Measurements from ENCODE around the gene ZNF383. TPM values are rescaled to one million over a fixed set of nuclear protein-coding genes. Genes with fewer than 3 reads are reported as not detected.
"Not testable (repeated sequence)": the region's sequence is repeated elsewhere in the genome, so short reads cannot be mapped to it uniquely, and the experiment has no call there.

Gene ZNF383
- total RNA-seq (2014; rRNA removed; shearing (Covaris generic)): 2.7 and 3.6 TPM in 2 replicates
- 1.9 and 2.4 TPM in 2 replicates for polyA plus RNA-seq (2015; cell fraction: cytosol; rRNA removed)
- polyA plus RNA-seq (2015; cell fraction: nucleus; rRNA removed): 3.9 and 4.4 TPM in 2 replicates

GRCh38 chr19:37217775-37218591 is at the start of gene ZNF383:
TSS of gene ZNF383 (plus strand) at chr19:37218214. CDS start at chr19:37230454, 12,240 bp downstream.
- peak; percentile 88 for DNase-seq (ENCODE audit: low read depth)

- DNase-seq (ENCODE audit: low read depth): peak; percentile 94
Measured at GRCh38 chr19:37172368-37173366, 45.3 kb upstream of the ZNF383 start, which contains the start of gene ZNF585A. TSS of gene ZNF585A (minus strand) at chr19:37172695. CDS start at chr19:37169910, 2,785 bp downstream.

- not testable (repeated sequence) for DNase-seq (ENCODE audit: low read depth)
Measured at GRCh38 chr19:37186071-37186470, 31.9 kb upstream of the ZNF383 start.

- DNase-seq (ENCODE audit: low read depth): not testable (repeated sequence)
Measured at GRCh38 chr19:37195248-37195647, 22.8 kb upstream of the ZNF383 start.

- not testable (repeated sequence) for DNase-seq (ENCODE audit: low read depth)
Measured at GRCh38 chr19:37197115-37197514, 20.9 kb upstream of the ZNF383 start.

GRCh38 chr19:37197768-37198167 is 20.2 kb upstream of the ZNF383 start:
- DNase-seq (ENCODE audit: low read depth): no peak

GRCh38 chr19:37217480-37217774 is 587 bp upstream of the ZNF383 start:
- no peak for DNase-seq (ENCODE audit: low read depth)

GRCh38 chr19:37218592-37218935 is 550 bp downstream of the ZNF383 start:
- no peak for DNase-seq (ENCODE audit: low read depth)

- no peak for DNase-seq (ENCODE audit: low read depth)
Measured at GRCh38 chr19:37220383-37220782, 2.4 kb downstream of the ZNF383 start.

- DNase-seq (ENCODE audit: low read depth): no peak
Measured at GRCh38 chr19:37221136-37221535, 3.1 kb downstream of the ZNF383 start.

- DNase-seq (ENCODE audit: low read depth): no peak
Measured at GRCh38 chr19:37226248-37226647, 8.2 kb downstream of the ZNF383 start.

- DNase-seq (ENCODE audit: low read depth): no peak
Measured at GRCh38 chr19:37227996-37228395, 10.0 kb downstream of the ZNF383 start.

GRCh38 chr19:37243206-37243632 is 25.2 kb downstream of the ZNF383 start:
- no peak for DNase-seq (ENCODE audit: low read depth)

- peak; percentile 83 for DNase-seq (ENCODE audit: low read depth)
Measured at GRCh38 chr19:37251308-37252229, 33.6 kb downstream of the ZNF383 start.

- DNase-seq (ENCODE audit: low read depth): not testable (repeated sequence)
Measured at GRCh38 chr19:37263028-37263427, 45.0 kb downstream of the ZNF383 start.

GRCh38 chr19:37267005-37267404 is 49.0 kb downstream of the ZNF383 start:
- DNase-seq (ENCODE audit: low read depth): not testable (repeated sequence)

GRCh38 chr19:37267755-37268154 is 49.7 kb downstream of the ZNF383 start:
- DNase-seq (ENCODE audit: low read depth): not testable (repeated sequence)

- not testable (repeated sequence) for DNase-seq (ENCODE audit: low read depth)
Measured at GRCh38 chr19:37280656-37281055, 62.6 kb downstream of the ZNF383 start.

GRCh38 chr19:37284020-37284419 is 66.0 kb downstream of the ZNF383 start:
- DNase-seq (ENCODE audit: low read depth): not testable (repeated sequence)

- not testable (repeated sequence) for DNase-seq (ENCODE audit: low read depth)
Measured at GRCh38 chr19:37289229-37289628, 71.2 kb downstream of the ZNF383 start.
